Activated effector memory CD4-positive, alpha-beta T cell treated with Interleukin-2 at 50 U/mL for 16 hours (primary cell): Measurements from ENCODE around the gene RIPOR1.
A peak's percentile ranks its signal among the peaks of the same experiment; 100 is the strongest.
"Not testable (repeated sequence)": the region's sequence is repeated elsewhere in the genome, so short reads cannot be mapped to it uniquely, and the experiment has no call there.

Source experiments
- DNase-seq: peaks from one replicate; pipeline ENCODE4 v3.0.0-alpha.2; 2020

The RIPOR1 gene

DNA sequence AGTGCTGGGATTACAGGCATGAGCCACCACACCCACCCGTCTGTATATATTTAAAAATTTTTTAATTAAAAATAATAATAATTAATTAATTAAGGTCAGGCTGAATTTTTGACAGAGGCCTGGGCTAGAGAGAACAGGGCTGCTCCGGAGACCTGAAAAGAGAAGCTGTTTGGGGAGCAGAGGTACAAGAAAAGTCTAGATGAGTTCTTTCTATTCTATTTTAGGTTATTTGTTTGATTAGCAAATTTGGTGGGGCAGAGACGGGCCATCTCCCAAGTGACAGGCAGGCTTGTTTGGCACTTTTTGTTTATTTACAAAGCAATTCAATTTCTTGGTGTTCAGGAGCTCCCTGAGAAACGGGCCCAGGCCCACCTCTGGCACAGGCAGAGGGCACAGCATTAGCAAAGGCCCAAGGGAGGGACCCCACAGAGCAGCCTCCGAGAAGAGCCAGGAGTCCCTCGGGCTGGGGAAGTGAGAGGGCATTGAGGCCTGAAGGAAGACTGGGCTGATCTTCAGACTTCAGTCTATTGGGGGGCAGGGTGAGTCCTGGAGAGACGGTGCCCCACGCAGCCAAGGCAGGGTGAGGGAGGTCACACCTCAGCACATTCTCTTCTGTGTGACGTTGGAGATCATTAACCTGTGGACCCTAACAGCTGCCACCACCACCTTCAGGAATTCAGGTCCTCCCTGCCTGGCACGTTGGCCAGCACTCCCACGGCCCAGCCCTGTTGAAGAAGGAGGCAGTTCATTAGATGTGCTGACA lies 10.8 kb upstream of the RIPOR1 start:
- DNase-seq: no peak

DNA sequence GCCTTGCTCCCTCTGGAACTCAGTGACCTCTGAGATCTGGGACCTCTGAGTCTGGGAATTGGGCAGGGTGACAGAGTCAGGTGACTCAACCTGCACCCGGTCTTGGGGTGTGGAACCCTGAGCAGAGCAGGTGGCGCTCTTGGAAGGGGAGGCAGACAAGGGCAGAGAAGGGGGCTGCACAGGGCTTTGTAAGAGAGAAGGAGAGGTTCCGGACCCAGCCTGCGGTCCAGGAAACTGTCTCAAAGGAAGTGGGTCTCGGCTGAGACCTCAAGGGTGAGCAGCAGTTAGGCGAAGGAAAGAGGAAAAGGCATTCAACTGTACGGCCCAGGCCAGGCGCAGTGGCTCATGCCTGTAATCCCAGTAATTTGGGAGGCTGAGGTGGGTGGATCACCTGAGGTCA lies 10.0 kb upstream of the RIPOR1 start:
- no peak for DNase-seq

DNA sequence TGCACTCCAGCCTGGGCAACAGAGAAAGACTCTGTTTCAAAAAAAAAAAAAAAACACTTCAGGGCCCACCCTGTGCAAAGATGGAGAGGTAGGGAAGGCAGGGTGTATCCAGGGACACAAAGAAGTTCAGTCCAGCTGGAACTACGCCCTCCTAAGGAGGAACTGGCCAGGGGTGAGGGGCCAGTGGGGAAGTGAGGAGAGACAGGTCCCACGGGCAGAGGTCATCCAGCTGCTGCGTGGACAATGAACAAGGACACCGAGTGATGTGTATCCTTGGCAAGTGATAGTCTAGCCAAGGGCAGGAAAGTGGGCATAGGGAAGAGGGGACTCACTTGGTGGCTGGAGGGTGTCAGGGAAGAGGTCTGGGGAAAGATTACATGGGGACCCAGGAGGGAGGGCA lies 9.4 kb upstream of the RIPOR1 start:
- DNase-seq: no peak

DNA sequence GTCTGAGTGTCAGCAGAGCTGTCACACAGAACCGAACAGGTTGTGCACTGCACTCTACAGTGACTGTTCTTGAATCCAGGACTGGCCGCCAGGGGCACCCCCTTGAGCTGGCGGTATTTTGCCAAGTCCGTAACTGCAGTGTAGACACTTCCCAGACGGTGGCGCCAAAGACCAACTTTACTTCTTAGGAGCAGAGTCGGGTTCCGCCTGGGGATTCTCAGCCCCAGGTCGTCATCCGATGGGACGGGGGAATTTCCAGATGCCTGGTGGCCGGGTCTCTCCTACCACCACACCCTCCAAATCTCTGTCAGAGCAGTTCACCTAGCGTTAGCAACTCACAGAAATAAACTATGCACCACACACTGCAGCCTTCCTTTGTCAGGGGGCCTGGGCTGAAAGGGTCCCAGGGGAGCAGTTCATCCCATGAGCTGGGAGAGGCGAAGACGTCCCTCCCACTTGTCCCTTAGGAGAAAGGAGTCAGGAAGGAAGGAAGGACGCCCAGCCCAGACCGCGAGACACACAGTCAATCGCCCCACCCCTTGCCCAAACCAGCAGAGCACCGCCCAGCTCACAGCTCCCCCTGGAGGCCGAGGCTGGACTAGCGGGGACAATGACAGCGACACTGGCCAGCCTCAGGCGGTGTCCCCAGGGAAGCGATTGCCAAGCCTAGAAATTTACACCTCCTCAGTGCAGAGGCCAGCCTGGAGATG lies 7.4 kb upstream of the RIPOR1 start:
- DNase-seq: peak; percentile 93

DNA sequence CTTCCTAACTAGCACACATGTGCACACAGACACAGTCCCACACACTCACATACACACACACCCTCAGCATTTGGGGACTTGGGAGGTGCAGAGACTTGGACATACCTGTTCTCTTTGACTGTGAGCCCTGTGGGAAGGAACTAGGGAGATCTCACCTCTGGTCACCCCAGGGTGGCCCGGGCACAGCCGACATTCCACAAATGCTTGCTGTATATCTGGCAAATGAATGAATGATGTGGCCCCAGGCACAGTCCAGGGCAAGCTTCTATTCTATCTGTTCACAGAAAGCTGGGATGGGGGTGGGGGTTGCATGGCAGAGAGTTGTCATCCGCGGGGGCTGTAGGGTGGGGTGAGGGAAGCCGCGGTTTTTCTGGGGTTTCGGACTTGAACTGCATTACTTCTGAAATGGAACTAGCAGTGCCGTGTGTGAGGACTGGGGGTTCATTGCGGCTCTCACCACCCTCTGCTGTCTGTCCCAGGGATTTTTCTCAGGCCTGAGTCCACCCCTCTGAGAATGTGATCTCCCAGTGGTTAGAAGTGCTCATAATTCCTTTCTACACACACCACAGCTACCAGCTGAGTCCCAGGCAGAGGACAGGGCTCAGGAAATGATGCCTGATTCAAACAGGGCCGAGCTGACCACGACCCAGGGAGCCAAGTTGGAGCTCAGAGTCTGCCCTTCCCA lies 3.3 kb upstream of the RIPOR1 start:
- no peak for DNase-seq

DNA sequence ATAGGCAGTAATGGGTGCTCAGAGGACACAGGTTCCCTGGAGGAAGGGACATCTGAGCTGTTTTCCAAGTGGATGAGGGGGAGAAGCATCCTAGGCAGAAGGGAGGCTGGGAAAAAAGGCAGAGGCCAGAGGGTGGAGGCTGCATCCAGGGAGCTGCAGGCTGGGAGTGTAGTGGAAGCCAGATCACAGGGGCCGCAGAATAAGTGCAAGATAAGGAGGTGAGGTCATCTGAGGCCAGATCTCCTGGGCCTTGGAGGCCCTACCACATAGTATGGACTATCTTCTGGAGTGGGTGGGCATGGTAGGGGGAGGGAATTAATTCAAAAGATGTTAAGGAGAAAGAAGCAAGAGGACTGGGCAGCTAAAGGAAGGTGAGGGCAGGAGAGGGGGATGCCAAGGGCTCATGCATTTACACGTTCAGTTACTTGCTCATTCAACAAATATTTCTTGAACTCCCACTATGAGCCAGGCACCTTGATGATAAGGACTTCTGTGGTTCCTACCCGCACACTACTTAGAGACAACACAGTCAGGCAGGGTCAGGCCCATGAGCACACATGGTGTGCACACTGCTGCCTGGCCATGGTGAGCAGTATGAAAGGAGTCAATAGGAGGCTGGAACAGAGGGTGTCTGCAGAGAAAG lies 2.4 kb upstream of the RIPOR1 start:
- no peak for DNase-seq

DNA sequence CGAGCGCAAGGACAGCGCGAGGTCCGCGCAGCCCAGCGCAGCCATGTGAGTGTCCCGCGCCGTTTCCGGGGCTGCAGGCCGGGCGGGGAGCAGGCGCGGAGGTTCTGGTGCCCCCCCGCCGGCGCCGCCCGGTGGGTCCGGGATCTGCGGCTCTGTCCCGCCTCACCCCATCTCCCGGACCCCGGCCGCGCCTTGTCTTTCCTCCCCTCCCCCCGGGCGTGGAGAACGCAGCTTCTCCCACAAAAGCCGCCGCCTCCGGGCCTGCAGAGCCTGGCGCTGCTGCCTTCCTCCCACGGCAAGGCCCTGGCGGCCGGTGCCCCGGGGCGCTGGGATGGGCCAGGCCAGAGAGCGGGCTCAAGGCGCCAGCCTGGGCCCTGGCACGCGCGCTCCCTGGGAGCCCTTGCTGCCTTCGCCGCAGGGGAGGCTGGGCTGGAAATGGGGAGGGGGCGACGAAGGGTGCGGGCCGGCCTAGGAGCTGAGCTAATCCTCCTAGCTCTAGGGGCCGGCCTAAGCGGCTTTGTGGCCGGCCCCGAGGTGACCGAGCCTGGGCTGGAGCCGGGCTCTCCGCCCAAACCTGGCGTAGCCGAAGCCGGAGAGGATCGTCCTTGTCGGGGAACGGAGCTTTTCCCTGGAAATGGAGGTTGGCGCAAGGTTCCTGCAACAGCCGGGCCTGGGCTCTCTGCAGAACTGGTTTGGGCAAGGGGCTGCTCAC lies 397 bp downstream of the RIPOR1 start:
- no peak for DNase-seq

DNA sequence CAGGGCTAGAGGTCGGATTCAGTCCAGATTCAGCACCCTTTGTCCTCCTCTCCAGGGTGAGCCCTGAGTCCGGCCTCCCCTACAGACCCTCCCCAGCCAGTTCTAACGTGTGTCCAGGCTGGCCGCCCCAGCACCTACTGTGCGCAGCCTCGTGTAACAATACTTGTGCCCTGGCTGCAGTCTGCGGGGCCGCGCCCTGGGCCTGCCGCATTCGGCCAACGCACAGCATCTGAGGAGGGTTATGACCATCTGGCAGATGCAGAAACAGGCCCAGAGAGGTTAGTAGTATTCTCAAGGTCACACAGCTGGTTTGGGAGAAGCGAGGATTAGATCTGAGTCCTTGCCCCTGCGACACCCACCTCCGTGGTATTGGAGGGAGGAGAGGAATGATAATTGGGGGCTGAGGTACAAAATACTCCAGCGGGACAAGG lies 968 bp downstream of the RIPOR1 start:
- DNase-seq: no peak

DNA sequence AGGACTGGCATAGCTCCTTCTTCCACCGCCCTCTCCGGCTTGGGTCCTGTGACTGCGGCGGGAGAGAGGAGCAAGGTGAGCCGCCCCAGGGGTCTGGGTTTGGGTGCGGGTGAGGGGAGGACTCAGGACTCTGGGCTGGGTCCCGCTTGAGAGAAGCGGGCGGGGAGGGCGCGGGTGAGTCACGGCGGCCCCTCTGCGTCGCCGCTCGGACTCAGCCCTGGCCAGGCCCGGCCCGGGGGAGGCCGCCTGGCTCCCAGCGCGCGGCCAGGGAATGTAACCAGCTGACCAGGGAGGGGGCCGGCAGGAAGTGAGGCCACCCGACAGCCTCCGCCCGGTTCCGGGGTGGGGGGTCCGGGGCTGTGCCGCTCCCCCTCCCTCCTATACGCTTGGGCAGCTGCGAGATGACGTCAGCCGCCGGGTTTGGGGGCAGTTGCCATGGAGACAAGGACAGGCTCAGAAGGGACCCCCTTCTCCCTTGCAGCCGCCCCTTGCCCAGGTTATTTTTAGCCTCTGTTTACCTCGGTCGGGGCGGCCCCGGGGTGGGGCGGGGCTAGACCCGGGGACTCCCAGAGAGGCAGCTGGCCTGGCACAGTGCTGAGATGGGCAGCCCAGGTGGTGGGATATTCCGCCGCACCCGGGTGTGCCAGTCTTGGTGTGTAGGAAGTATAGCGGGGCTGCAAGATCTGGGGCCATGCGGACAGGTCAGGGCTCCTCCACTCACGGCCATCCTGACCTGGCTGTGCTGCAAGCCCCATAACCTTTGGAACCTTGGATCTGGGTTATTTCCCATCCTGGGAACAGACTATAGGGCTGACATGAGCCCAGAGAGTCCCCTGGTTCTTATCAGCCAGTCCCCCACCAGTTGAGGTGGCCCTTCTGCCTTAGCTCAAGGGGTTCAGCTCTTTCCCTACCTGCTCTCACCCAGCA lies 1.6 kb downstream of the RIPOR1 start:
- DNase-seq: no peak

DNA sequence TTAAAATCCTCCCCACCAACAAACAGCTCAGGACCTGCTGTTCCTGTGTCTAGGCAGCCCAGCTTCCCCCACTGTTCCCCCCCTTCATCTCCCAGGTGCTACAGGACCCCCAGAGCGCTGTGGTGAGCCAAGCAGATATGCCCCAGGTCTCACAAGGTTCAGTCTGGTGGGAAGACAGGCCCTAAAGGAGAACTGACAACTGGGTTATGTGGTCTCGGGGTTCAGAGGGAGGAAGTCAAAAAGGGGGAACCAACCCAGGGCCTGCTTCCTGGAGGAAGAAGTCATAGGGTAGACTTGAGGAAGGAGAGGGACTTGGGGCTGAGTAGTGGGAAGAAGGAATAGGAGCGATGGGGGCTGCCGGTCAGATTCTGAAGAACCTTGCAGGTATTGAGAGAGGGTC lies 2.6 kb downstream of the RIPOR1 start:
- no peak for DNase-seq

DNA sequence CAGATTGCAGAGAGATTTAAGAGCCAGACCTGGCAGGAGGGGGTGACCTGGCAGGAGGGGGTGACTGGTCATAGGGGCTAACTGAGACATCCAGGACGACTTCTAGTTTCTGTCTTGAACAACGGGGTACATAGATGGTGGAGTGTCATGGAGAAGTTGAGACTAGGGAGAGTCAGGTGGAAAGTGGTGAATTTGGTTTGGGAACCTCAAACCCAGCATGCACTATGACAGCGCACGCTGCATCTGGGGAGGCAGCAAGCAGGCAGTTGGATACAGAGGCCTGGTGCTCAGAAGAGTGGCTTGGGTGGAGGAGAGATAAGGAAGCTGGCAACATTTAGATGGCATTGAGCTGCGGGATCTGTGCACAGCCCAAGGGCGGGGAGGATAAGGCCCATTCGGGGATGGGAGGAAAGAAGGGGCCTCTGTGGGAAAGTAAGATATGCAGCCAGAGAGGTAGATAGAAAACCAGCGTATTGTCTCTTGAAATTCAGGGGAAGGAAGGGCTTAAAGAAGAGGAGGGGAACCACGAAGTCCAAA lies 4.5 kb downstream of the RIPOR1 start:
- DNase-seq: no peak

DNA sequence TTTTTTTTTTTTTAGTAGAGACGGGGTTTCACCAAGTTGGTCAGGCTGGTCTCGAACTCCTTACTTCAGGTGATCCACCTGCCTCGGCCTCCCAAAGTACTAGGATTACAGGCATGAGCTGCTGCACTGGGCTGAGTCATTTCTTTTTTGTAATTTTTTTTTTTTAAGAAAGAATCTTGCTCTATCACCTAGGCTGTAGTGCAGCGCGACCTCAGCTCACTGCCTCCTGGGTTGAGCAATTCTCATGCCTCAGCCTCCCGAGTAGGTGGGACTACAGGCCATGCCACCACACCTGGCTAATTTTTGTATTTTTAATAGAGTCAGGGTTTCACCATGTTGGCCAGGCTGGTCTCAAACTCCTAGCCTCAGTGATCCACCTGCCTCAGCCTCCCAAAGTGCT lies 5.4 kb downstream of the RIPOR1 start:
- DNase-seq: not testable (repeated sequence)

DNA sequence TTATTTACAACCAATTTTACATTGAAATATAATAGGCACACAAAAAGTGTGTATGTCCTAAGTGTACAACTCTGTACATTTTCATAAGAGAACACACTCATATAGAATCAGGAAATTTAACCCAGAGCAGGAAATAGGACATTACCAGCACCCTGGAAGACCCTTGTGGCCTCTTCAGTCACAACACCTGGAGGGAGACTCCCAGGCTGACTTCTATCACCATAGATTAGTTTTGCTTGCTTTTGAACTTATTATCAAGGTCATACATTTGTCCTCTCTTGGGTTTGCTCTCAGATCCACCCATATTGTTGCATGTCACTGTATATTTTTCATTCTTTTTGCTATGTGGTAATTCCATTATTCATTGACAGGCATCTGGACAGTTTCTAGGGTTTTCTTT lies 5.8 kb downstream of the RIPOR1 start:
- DNase-seq: no peak

DNA sequence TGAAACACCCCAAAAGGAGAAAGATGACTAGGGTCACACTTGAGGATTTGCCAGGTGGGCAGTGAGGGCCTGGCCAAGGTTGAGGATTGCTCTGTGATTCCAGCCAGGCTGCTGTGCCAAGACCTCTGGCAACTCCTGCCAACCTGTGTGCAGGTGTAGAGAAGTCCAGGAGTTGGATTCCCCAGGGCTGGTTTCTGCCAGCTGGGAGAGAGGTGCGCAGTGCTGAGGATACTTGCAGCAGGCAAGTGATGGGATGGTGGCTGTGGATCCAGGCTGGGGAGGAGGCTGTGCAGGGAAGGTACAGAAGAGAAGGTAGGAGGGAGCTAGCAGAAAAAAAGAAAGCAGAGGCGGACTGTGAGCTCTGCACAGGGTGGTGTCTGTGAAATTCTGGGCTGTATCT lies 6.6 kb downstream of the RIPOR1 start:
- DNase-seq: no peak

DNA sequence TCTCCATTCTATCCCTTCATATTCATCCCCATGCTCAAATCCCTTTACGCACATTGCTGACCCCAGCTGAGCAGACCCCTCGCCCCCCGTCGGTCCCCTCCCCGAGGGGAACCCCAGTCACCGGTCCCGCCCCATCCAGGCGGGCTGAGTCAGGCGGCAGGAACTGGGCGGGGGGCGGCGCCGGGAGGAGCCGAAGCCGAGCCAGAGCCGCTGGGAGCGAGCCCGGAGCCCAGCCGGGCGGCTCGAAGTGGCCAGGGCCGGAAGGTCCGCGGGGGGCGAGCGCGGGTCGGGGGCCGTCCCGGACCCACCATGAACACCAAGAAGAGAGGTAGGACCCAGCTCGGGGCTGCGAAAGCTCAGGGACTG lies 8.6 kb downstream of the RIPOR1 start:
- DNase-seq: peak; percentile 42

DNA sequence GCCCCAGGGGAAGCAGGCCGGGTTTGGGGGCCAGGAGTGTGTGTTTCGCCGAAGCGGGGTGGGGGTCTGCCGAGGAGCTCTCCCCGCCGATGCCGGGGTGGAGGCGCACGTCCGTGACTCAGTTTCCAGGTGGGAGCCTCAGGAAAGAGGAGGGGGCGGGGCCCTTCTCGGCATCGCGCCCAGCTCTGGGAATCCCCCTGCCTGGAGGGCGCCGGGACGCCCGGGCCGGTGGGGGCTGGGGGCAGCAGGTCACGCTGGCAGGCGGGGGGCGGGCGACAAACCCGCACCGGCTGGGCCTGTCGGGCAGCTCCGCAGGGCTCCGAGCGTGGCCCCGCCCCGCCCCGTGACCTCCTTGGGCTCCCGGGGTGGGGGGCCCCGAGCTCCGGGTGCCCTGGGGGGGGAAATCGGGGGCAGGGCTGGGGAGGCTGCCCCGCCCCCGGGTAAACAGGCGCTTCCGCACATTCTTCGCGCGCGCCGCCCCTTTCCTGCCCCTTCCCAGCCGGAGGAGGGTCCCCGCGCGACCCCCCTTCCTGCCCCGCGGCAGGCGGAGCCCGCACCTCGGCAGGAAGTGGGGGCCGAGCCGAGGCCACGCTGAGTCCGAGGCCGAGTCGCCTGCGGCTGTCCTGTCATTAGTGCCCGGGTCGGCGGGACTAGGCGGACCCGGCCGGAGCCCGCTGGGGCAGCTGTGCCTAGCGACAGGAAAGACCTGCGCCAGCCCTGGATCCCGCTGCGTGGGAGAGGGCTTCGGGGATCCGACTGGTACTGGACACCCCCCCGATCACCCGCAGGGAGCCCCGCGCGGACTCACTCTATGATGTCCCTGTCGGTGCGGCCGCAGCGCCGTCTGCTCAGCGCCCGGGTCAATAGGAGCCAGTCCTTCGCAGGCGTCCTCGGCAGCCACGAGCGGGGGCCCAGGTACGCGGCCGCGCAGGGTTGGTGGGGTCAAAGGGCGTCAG lies 9.3 kb downstream of the RIPOR1 start:
- peak; percentile 59 for DNase-seq

DNA sequence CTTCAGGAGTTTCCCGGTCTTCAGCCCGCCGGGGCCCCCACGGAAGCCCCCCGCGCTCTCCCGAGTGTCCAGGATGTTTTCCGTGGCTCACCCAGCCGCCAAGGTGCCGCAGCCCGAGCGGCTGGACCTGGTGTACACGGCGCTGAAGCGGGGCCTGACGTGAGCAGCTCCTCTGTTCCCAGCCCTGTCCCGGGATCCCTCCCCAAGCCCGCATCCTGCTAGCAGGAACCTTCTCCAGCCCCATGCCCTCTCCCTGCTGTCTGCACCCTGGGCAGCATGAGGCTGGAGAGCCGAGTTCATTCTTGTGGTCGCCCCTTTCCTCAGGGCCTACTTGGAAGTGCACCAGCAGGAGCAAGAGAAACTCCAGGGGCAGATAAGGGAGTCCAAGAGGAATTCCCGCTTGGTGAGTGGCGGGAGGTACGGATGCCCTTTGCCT lies 10.1 kb downstream of the RIPOR1 start:
- no peak for DNase-seq

DNA sequence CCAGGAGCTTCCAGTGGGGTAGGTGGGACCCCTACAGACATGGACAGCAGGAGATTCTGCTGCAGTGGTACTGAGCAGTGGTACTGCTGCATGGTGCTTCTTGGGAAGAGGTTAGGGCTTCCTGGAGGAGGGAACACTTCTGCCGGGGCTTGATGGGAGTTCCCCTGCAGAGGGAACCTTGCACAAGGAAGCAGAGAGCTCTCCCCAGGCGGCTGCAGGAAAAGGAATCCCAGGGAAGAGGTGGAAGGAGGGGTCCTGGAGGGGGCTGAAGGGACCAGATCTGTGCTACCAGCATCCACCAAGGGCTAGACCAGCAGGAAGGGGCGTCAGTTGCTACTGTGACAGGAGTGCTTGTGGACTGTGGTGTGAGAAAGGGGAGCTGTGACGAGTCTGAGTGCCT lies 10.6 kb downstream of the RIPOR1 start:
- no peak for DNase-seq

DNA sequence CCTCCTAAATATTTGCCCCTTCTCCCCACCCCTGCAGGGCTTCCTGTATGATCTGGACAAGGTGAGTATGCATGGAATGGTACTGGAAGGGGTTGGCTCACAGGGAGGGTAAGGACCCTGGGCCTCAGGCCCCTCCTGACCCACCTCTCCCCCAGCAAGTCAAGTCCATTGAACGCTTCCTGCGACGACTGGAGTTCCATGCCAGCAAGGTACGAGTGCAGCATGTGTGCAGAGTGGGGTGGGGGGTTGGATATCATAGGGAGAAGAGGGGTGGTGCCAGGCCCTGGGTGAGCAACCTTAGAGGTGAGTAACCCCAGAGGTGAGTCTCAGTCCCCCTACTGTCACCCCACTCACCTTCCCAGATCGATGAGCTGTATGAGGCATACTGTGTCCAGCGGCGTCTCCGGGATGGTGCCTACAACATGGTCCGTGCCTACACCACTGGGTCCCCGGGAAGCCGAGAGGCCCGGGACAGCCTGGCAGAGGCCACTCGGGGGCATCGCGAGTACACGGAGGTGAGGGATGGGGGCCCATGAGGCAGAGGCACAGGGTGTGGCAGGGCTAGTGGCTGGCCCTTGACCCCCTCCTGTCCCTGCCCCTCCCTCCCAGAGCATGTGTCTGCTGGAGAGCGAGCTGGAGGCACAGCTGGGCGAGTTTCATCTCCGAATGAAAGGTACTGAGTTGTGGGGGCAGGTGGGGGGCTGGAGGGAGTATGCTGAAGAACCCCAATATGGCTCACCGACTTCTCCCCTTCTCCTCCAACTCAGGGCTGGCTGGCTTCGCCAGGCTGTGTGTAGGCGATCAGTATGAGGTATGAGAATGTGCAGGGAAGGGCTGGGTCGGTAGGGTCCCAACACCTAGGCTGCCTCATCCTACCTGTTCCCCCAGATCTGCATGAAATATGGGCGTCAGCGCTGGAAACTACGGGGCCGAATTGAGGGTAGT lies 11.3 kb downstream of the RIPOR1 start:
- no peak for DNase-seq
